Spleen (tissue), 11 donors: ENCODE data around the gene CTNS. TPM values are rescaled to one million over a fixed set of nuclear protein-coding genes. Genes with fewer than 3 reads are reported as not detected.
"Not testable (repeated sequence)": the region's sequence is repeated elsewhere in the genome, so short reads cannot be mapped to it uniquely, and the experiment has no call there.

Experiments
- DNase-seq: peaks from one replicate; pipeline ENCODE4 v3.0.0-alpha.2; 2020
- H3K27ac ChIP-seq, 8 donors: fragments of 200-600 bp; sonication (generic) in 7 of 8; 1 replicate in 4 of 8; 2 replicates in 4 of 8; pipeline versions ENCODE4 v1.5.0 to v1.8.0; 2016 to 2021; ENCODE audit warnings: inconsistent platforms in 4 of 8, mild to moderate bottlenecking in 4 of 8, moderate library complexity in 1 of 8
- H3K27me3 ChIP-seq, 7 donors: fragments of 200-600 bp; sonication (generic) in 6 of 7; replicated peaks in 1 of 7; 1 replicate in 4 of 7; 2 replicates in 3 of 7; pipeline versions ENCODE4 v1.5.0 to v1.8.0; 2016 to 2021; ENCODE audit warnings: inconsistent platforms in 3 of 7, mild to moderate bottlenecking in 1 of 7
- H3K36me3 ChIP-seq, 6 donors: fragments of 200-600 bp; sonication (generic) in 5 of 6; 1 replicate in 4 of 6; 2 replicates in 2 of 6; pipeline versions ENCODE4 v1.5.0 to v1.8.0; 2016 to 2021; ENCODE audit warnings: inconsistent platforms in 2 of 6
- H3K4me1 ChIP-seq, 6 donors: fragments of 200-600 bp; sonication (generic) in 5 of 6; 1 replicate in 3 of 6; 2 replicates in 3 of 6; pipeline versions ENCODE4 v1.5.0 to v1.8.0; 2016 to 2021; ENCODE audit warnings: inconsistent platforms in 3 of 6
- H3K4me3 ChIP-seq, 8 donors: fragments of 200-600 bp; sonication (generic) in 7 of 8; 1 replicate in 4 of 8; 2 replicates in 4 of 8; pipeline versions ENCODE4 v1.5.0 to v1.8.0; 2016 to 2021; ENCODE audit warnings: inconsistent platforms in 4 of 8, mild to moderate bottlenecking in 4 of 8, moderate library complexity in 2 of 8
- H3K9me3 ChIP-seq, 8 donors: fragments of 200-600 bp; sonication (generic) in 7 of 8; 1 replicate in 4 of 8; 2 replicates in 4 of 8; pipeline versions ENCODE4 v1.5.0 to v1.8.0; 2016 to 2021; ENCODE audit warnings: inconsistent platforms in 4 of 8
- CTCF ChIP-seq, 11 experiments: fragments of 200-600 bp in 7 of 11; fragments of 450-650 bp in 4 of 11; sonication (generic) in 4 of 11; IDR thresholded peaks in 8 of 11; conservative IDR thresholded peaks in 3 of 11; 1 replicate in 7 of 11; 2 replicates in 4 of 11; pipeline versions ENCODE4 v1.4.0 to v1.8.0; 2016 to 2021; ENCODE audit warnings: antibody characterized with exemption in 11 of 11, inconsistent platforms in 4 of 11, mild to moderate bottlenecking in 1 of 11
- POLR2A ChIP-seq, 3 donors: fragments of 450-650 bp; IDR thresholded peaks; one replicate each; pipeline ENCODE4 v1.5.1; 2017; ENCODE audit warnings: antibody characterized with exemption in 3 of 3, mild to moderate bottlenecking in 1 of 3
- POLR2AphosphoS5 ChIP-seq, 3 donors: sonication (generic); formaldehyde crosslinking; IDR thresholded peaks; one replicate each; pipeline ENCODE4 v1.5.1; 2017; ENCODE audit warnings: antibody characterized with exemption in 3 of 3
- WGBS, 5 donors: extraction: QIAGEN DNeasy Blood & Tissue Kit in 3 of 5; methylation state at CpG; one replicate each; pipeline versions ENCODE4 v1.1.5 to v1.1.7; 2013 to 2018; 5-methylcytosine and 5-hydroxymethylcytosine counted together
- intact Hi-C: fragments of 100-400 bp; cut with DNase I; formaldehyde crosslinking; loops from one replicate; pipeline ENCODE4 v1.15.0; 2023; ENCODE audit warnings: low total_unique reads
- polyA plus RNA-seq, 3 donors: library from polyadenylated mRNA; stranded (reverse); fragments of 200-250 nt; gene quantifications; one replicate each; pipeline ENCODE4 v1.2.1, GENCODE V29; 2013
- total RNA-seq, 7 donors: library from RNA; depleted of rRNA in 3 of 7; stranded (reverse); fragments of >200 nt in 3 of 7; fragmentation: NEBNext Ultra II Directional in 4 of 7; extraction: Animal tissue kit (Norgen Biotek cat#: 25700) in 4 of 7; gene quantifications; one replicate each; pipeline versions ENCODE4 v1.1.0 to v1.2.1, GENCODE V29; 2016 to 2021
- donor health status: healthy with polysubstance abuse.
- donor health status: DM: no; HTN: no; CAD: no; lungs with moderate emphysema.
- donor health status: DM: no; HTN: no; CAD: no.
- donor health status: Bipolar disorder and iron deficiency.
- donor health status: healthy.
- donor health status: DM: no; HTN: no; CAD: no.
- donor health status: DM: yes; HTN: yes; CAD: no.

Gene CTNS
- total and polyA plus RNA-seq, 10 donors = 5.7 to 42.5 (median 14.0) TPM

GRCh38 chr17:3698139-3698538 lies 61.6 kb downstream of the CTNS start:
- WGBS, 5 donors = 82 to 95% (median 90%) methylated on average over 4 of the region's 4 CpGs
- TF ChIP-seq POLR2A (IDR thresholded peaks at IDR 0.05) (no peak), CTCF (IDR thresholded peaks at IDR 0.05 in 8 of 11, conservative IDR thresholded peaks at IDR 0.05 in 3 of 11) (no peak), POLR2AphosphoS5 (IDR thresholded peaks at IDR 0.05) (no peak)
- Histone ChIP-seq H3K27ac (no peak overlapping the region), H3K36me3 (no peaks in the 10 kb centered on the region), H3K4me1 (peaks cover 0 to 74% (median 26%) of the 10 kb centered on the region in 6 donors), H3K9me3 (peaks cover 0 to 13% (median 8%) of the 10 kb centered on the region in 8 donors), H3K4me3 (no peak overlapping the region), H3K27me3 (peaks cover 0 to 30% (median 14%) of the 10 kb centered on the region in 7 donors)
- no peak for DNase-seq
- intact Hi-C loops = no loop called here

GRCh38 chr17:3699951-3700350 lies 63.4 kb downstream of the CTNS start:
- Histone ChIP-seq H3K9me3 (peaks cover 0 to 13% (median 8%) of the 10 kb centered on the region in 8 donors), H3K27me3 (peaks cover 0 to 25% (median 9%) of the 10 kb centered on the region in 7 donors), H3K27ac (no peak overlapping the region), H3K4me3 (no peak overlapping the region), H3K36me3 (no peaks in the 10 kb centered on the region), H3K4me1 (peaks cover 0 to 56% (median 21%) of the 10 kb centered on the region in 6 donors)
- 87 to 99% (median 95%) methylated on average over 4 of the region's 4 CpGs for WGBS, 5 donors
- intact Hi-C loops = no loop called here
- TF ChIP-seq POLR2A (IDR thresholded peaks at IDR 0.05) = no peak
- no peak for TF ChIP-seq CTCF (IDR thresholded peaks at IDR 0.05 in 8 of 11, conservative IDR thresholded peaks at IDR 0.05 in 3 of 11)
- no peak for TF ChIP-seq POLR2AphosphoS5 (IDR thresholded peaks at IDR 0.05)
- no peak for DNase-seq

GRCh38 chr17:3702041-3702539 lies 65.5 kb downstream of the CTNS start:
- Histone ChIP-seq H3K9me3 (peaks cover 0 to 13% (median 8%) of the 10 kb centered on the region in 8 donors), H3K4me1 (peaks cover 0 to 43% (median 1%) of the 10 kb centered on the region in 6 donors)
- H3K27me3 ChIP-seq, DNase-seq, H3K4me3 ChIP-seq, intact Hi-C loops, H3K27ac ChIP-seq, H3K36me3 ChIP-seq: not testable (repeated sequence)
- WGBS, 5 donors = 85 to 97% (median 87%) methylated on average over 7 of the region's 7 CpGs

- WGBS, 5 donors = 76 to 86% (median 79%) methylated on average over 20 of the region's 20 CpGs
- H3K27ac ChIP-seq = peak overlapping the region in 1 of 8 donors; percentile 8
These were observed 68.6 kb downstream of the CTNS start for GRCh38 chr17:3704931-3705717.

GRCh38 chr17:3705718-3705984 lies 69.1 kb downstream of the CTNS start:
- DNase-seq, H3K9me3 ChIP-seq, H3K27me3 ChIP-seq, H3K36me3 ChIP-seq, intact Hi-C loops, H3K4me3 ChIP-seq: not testable (repeated sequence)
- H3K4me1 ChIP-seq = peaks cover 13 to 53% (median 27%) of the 10 kb centered on the region in 6 donors
- H3K27ac ChIP-seq = peak overlapping the region in 1 of 8 donors; percentile 8
- 69 to 100% (median 100%) methylated on average over 1 of the region's 1 CpG for WGBS, 5 donors

More at GRCh38 chr17:3704931-3705717, 68.6 kb downstream of the CTNS start:
- DNase-seq = no peak
- Histone ChIP-seq H3K4me1 (peaks cover 13 to 51% (median 22%) of the 10 kb centered on the region in 6 donors), H3K36me3 (no peaks in the 10 kb centered on the region), H3K9me3 (no peaks in the 10 kb centered on the region), H3K27me3 (no peaks in the 10 kb centered on the region), H3K4me3 (no peak overlapping the region)
- TF ChIP-seq CTCF (IDR thresholded peaks at IDR 0.05 in 8 of 11, conservative IDR thresholded peaks at IDR 0.05 in 3 of 11) = no peak
- TF ChIP-seq POLR2A (IDR thresholded peaks at IDR 0.05) = no peak
- TF ChIP-seq POLR2AphosphoS5 (IDR thresholded peaks at IDR 0.05) = no peak
- intact Hi-C loops = no loop called here
